ENCODE results near the gene SLC7A4. TPM values are rescaled to one million over a fixed set of nuclear protein-coding genes. Genes with fewer than 3 reads are reported as not detected.

SLC7A4 gene
- total and polyA plus RNA-seq, 10 of the 15 experiments (the other 5 are each of a cell fraction or from before 2014, with no cell fraction given): 0.06 to 0.25 (median 0.14) TPM; not detected in 6

- ChIA-PET SMC1A (ENCODE audit: uncharacterized antibody, unreplicated experiment) (no interaction called here), CTCF (no interaction called here), RAD21 (ENCODE audit: unreplicated experiment) (no interaction called here), POLR2A (no interaction called here)
- no peaks in the 10 kb centered on the region; a peak in 1 of 4 replicates for H3K27me3 ChIP-seq (replicated peaks in 1 of 2; ENCODE audit: control insufficient read depth in 2 of 2, insufficient read depth in 2 of 2, low read length in 1 of 2)
- H3K36me3 ChIP-seq (ENCODE audit: control insufficient read depth in 2 of 2, insufficient read depth in 2 of 2, low read length in 1 of 2): no peaks in the 10 kb centered on the region
- H3K4me3 ChIP-seq: no peak overlapping the region
- H3K9ac ChIP-seq (ENCODE audit: control insufficient read depth, insufficient read depth, low read length): no peak overlapping the region
- H3K4me1 ChIP-seq (ENCODE audit: control insufficient read depth, insufficient read depth, low read length): no peaks in the 10 kb centered on the region; the same call in 1 of the 2 replicates
- intact Hi-C loops (cut with micrococcal nuclease; ENCODE audit: unreplicated experiment): no loop called here
- H3K79me2 ChIP-seq (ENCODE audit: control insufficient read depth, insufficient read depth, low read length): no peaks in the 10 kb centered on the region
- in situ Hi-C loops (cut with MboI): no loop called here
- ATAC-seq (no peak), DNase-seq (ENCODE audit: low read depth, low spot score) (no peak), FAIRE-seq (no peak)
- H3K9me3 ChIP-seq (replicated peaks; ENCODE audit: control insufficient read depth, insufficient read depth, low read length): no peaks in the 10 kb centered on the region
- H4K20me1 ChIP-seq (ENCODE audit: control insufficient read depth, insufficient read depth): no peaks in the 10 kb centered on the region
- no peak overlapping the region for H3K4me2 ChIP-seq (ENCODE audit: control insufficient read depth, insufficient read depth)
- H3K27ac ChIP-seq (ENCODE audit: control insufficient read depth, insufficient read depth): no peak overlapping the region
- H2AFZ ChIP-seq (ENCODE audit: control insufficient read depth, low read depth, low read length): no peak overlapping the region
- no TSS peak for BruUV-seq (replicated peaks)
- TF ChIP-seq BACH1 (IDR thresholded peaks at IDR 0.05; ENCODE audit: borderline replicate concordance) (no peak), CBX3 (IDR thresholded peaks at IDR 0.05; ENCODE audit: borderline replicate concordance, low read depth) (no peak), RUNX3 (IDR thresholded peaks at IDR 0.05; ENCODE audit: low read length) (no peak), PML (IDR thresholded peaks at IDR 0.05; ENCODE audit: low read length) (no peak), NRF1 (conservative IDR thresholded peaks at IDR 0.05; ENCODE audit: low read depth, low read length) (no peak), SMARCA5 (IDR thresholded peaks at IDR 0.05) (no peak), KDM1A (IDR thresholded peaks at IDR 0.05; ENCODE audit: borderline replicate concordance) (no peak), FOS (IDR thresholded peaks at IDR 0.05; ENCODE audit: borderline replicate concordance, extremely low read depth, insufficient read length) (no peak), SRF (IDR thresholded peaks at IDR 0.05; ENCODE audit: low read depth in 2 of 2, low read length in 2 of 2) (no peak), SMAD1 (IDR thresholded peaks at IDR 0.05; ENCODE audit: low read depth, partially characterized antibody) (no peak), EED (IDR thresholded peaks at IDR 0.05; ENCODE audit: low read depth) (no peak), SPI1 (IDR thresholded peaks at IDR 0.05; ENCODE audit: borderline replicate concordance, insufficient read depth, low read depth, low read length) (no peak), SUZ12 (IDR thresholded peaks at IDR 0.05; ENCODE audit: unreplicated experiment) (no peak), ZNF217 (IDR thresholded peaks at IDR 0.05) (no peak), MYC (IDR thresholded peaks at IDR 0.05; ENCODE audit: insufficient read depth, insufficient read length, insufficient replicate concordance, low read length, severe bottlenecking) (no peak), BMI1 (IDR thresholded peaks at IDR 0.05; ENCODE audit: borderline replicate concordance) (no peak), RFX5 (IDR thresholded peaks at IDR 0.05; ENCODE audit: low read depth, low read length) (no peak), NFYA (IDR thresholded peaks at IDR 0.05; ENCODE audit: borderline replicate concordance, low read depth, low read length) (no peak), MEF2A (IDR thresholded peaks at IDR 0.05; ENCODE audit: insufficient read depth, low read depth, low read length) (no peak)
- 46% methylated on average over 17 of the region's 17 CpGs for WGBS (ENCODE audit: insufficient coverage, insufficient replicate concordance, low lambda C conversion rate, missing lambda C conversion rate)
These were observed 38.6 kb upstream of the SLC7A4 start for GRCh38 chr22:21070690-21071615.

All from GM12878 (cell line).